ENCODE measurements around the gene POLE. TPM values are rescaled to one million over a fixed set of nuclear protein-coding genes. Genes with fewer than 3 reads are reported as not detected.
A peak's percentile ranks its signal among the peaks of the same experiment; 100 is the strongest.

POLE gene
- total RNA-seq, 2 experiments from 2014 or later, result 117 to 123 TPM

DNA sequence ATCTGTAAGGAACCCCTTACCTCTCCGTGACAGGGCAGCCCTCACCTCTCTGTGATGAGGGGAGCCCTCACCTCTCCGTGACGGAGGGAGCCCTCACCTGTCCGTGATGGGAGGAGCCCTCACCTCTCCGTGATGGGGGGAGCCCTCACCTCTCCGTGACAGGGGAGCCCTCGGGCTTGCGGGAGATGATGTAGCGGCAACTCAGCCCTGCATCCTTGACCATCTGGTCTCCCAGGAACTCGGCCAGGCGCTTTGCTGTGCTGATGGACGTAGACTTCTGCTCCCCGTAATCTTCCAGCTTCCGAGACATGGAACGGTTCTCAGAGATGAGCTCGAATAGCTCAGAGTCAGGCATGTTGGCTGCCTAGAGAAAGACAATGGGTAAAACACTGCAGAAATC lies 28.0 kb downstream of the POLE start:
- H3K4me1 Mint-ChIP-seq, result peaks cover 6% of the 10 kb centered on the region
- peaks cover 42% of the 10 kb centered on the region for H3K36me3 Mint-ChIP-seq
- H3K4me3 Mint-ChIP-seq, result no peak overlapping the region
- H3K9me3 Mint-ChIP-seq, result no peaks in the 10 kb centered on the region
- no peaks in the 10 kb centered on the region for H3K27me3 Mint-ChIP-seq
- DNase-seq, result no peak
- H3K27ac Mint-ChIP-seq, result no peak overlapping the region

DNA sequence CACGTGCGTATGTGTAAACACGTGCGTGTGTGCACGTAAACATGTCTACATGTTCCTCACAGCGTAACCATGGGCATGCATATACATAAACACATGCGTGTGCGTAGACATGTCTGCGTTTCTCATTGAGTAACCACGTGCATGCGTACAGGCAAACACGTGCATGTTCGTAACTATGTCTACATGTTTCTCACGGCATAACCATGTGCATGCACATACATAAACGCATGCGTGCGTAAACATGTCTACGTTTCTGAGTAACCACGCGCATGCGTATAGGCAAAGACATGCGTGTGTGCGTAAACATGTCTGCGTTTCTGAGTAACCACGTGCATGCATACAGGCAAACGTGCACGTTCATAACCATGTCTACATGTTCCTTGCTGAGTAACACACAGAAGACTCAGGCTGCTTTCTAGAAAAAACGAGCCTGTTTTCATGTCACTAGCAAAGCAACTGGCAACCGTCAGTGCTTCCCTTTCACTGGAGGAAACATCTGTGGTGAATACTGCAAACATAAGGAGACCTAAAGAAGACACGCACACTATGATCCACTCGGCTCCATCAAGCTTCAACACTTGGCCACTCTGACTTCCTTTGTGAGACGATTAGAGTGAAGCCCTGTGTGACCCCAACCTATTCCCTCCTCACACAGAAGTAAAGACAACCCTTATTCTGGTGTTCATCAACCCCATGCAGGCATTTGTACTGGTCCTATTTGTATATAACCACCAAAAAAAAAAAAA lies 28.8 kb downstream of the POLE start:
- H3K27me3 Mint-ChIP-seq, result no peaks in the 10 kb centered on the region
- H3K4me3 Mint-ChIP-seq, result no peak overlapping the region
- H3K27ac Mint-ChIP-seq, result no peak overlapping the region
- H3K4me1 Mint-ChIP-seq, result peaks cover 6% of the 10 kb centered on the region
- no peak for DNase-seq
- no peaks in the 10 kb centered on the region for H3K9me3 Mint-ChIP-seq
- peaks cover 44% of the 10 kb centered on the region for H3K36me3 Mint-ChIP-seq

DNA sequence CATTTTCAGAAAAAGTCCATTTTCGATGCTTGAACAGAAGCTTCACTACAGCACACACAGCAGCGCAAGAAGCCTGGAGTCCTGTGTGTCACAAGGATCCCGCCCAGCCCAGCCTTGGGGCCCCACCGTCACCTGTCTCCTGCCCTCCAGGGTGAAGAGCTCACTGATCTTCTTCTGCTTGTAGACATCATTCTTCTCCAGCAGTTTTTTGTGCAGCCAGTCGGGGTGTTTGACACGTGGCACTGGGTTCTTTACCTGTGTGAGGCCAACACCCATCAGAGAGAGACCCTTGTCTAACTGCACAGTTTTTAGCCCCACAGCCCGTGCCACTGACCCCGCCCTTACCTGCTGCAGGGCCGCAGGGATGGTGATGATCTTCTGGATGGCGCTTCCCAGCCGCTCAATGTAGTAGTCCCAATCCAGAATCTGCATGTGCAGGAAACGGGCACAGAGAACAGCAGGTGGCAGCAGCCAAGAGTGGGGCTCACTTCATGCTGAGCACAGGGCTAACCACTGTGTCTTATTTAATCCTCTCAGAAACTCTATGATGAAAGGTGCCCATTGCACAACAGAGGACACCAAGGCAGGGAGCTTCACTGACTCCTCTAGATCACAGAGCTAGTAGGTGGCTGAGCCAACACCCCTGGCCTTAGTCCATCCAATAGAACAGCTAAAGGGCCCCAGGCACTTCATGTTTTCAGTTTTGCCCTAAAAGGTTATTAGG lies 30.0 kb downstream of the POLE start:
- Mint-ChIP-seq H3K36me3 (peaks cover 38% of the 10 kb centered on the region), H3K4me1 (peaks cover 3% of the 10 kb centered on the region), H3K9me3 (no peaks in the 10 kb centered on the region), H3K27ac (no peak overlapping the region), H3K27me3 (no peaks in the 10 kb centered on the region), H3K4me3 (no peak overlapping the region)
- DNase-seq, result no peak

DNA sequence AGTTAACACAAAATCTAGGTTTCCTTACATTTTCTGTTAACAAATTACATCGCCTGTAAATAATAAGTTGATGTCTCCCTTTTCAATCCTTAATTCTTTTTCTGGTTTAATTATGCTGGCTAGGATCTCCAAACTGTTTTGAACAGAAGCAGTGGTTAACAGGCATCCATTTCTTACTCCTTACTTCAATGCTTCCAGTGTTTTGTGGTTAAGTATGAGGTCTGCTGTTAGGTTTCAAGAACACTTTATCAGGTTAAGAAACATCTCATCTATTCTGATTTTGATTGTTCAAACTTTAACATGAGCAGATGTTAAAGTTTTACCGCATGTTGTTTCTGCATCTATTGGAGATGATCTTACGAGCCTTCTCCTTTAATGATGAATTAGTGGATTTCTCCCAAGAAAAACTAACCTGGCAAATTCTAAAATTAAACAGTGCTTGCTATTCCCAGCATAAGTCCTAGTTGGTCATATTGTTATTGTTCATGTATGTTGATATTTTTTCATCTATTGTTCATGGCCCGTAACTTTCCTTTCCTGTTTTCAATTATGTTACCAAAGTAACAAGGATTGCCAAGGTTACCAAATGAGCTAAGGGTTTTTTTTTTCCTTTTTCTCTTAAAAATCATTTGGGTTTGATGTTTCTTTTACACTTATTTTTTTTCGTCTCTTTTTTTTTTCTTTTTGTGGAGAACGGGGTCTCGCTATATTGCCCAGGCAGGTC lies 33.4 kb downstream of the POLE start:
- H3K9me3 Mint-ChIP-seq, result no peaks in the 10 kb centered on the region
- no peak overlapping the region for H3K27ac Mint-ChIP-seq
- H3K36me3 Mint-ChIP-seq, result peaks cover 29% of the 10 kb centered on the region

DNA sequence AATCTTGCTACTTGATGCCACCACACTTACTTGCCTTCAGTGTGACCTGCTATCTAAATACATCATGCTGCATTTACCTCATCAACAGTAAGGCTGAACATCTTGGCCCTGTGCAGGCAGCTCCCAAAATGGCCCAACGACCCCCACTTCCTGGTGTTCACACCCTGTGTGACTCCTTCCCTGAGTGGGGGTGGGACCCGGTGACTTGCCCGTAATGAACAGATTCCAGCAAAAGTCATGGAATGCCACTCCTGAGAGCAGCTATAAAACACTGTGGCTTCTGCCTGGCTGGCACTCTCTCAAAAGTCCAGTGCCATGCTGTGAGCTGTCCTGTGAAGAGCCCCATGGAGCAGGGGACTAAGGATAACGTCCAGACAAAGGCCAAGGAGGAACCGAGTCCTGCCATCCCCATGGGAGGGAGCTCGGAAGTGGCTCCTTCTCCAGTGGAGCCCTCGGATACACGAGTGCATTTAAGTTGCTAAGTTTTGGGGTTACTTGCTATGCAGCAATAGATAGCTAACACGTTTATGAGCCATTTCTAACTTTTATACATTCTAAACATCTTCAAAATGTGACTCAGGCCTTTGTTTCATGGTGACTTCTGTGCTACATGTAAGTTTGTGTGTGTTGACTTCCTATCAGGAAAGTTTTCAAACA lies 35.6 kb downstream of the POLE start:
- no peaks in the 10 kb centered on the region for H3K4me1 Mint-ChIP-seq
- H3K27ac Mint-ChIP-seq, result no peak overlapping the region
- H3K36me3 Mint-ChIP-seq, result peaks cover 26% of the 10 kb centered on the region
- no peaks in the 10 kb centered on the region for H3K9me3 Mint-ChIP-seq
- no peaks in the 10 kb centered on the region for H3K27me3 Mint-ChIP-seq
- peak overlapping the region; percentile 2 for H3K4me3 Mint-ChIP-seq
- no peak for DNase-seq

More for the DNA sequence above, 33.4 kb downstream of the POLE start:
- H3K4me3 Mint-ChIP-seq, result no peak overlapping the region
- no peak for DNase-seq
- no peaks in the 10 kb centered on the region for H3K27me3 Mint-ChIP-seq
- H3K4me1 Mint-ChIP-seq, result no peaks in the 10 kb centered on the region

DNA sequence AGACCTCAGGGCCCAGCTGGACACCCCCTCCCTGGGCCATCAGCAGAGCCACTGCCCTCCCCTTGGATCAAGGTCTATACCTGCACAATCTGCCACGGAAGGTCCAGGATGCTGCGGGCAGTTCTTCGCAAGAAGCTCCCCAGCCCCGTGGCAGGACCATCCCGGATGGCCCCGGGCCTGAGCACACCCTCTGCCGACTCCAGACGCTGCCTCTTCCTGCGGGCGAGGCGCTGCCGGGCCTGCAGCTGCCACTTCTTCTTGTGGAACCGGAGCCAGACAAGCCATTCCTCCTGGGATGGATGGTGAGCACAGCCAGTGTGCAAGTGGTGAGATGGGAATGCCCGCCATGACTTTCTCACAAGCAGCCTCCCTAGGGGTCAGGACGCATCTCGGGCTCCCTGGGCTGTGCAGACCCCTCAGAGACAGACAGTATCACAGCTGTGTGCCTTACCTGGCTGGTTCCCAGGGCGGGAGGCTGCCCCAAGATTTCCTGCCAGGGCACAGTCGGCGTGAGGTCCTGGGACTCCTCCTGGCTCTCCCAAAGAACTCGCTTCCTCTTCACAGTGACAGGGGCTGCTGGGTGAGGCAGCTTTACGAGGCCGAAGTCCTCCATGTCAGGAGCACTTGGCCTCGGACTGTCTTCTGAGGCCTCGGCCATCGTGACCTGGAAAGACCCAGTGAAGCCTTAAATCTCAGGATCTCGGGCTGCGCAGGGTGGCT lies 37.8 kb downstream of the POLE start:
- Mint-ChIP-seq H3K27me3 (no peaks in the 10 kb centered on the region), H3K9me3 (no peaks in the 10 kb centered on the region), H3K4me3 (no peak overlapping the region), H3K36me3 (peaks cover 26% of the 10 kb centered on the region), H3K4me1 (peaks cover 3% of the 10 kb centered on the region), H3K27ac (no peak overlapping the region)
- no peak for DNase-seq

DNA sequence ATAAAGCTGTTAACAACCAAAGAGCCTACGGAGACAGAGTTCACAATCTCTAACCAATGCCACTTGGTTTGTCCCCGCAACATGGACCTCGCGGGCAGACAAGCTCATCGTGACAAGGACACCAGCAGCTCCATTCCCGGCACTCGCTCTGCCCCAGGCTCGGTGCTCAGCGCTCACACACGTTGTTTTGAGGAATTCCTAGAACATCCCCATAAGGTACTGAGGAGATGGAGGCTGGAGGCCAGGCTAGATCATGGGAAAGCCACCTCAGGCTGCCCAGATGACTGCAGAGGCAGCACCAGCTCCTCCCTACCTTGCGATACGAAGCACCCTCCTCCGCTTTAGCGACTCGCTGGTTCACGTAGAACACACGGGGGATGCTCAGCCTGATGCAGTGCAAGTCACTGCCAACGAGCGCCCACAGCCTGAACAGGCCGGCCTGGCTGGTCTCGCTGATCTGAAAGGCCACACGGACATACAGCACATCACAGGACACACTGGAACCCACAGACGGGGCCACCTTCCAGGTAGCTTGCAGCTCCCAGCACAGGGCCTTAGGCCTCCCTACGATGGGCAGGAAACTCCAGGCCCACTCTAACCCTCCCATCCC lies 38.4 kb downstream of the POLE start:
- H3K4me1 Mint-ChIP-seq, result peaks cover 3% of the 10 kb centered on the region
- H3K9me3 Mint-ChIP-seq, result no peaks in the 10 kb centered on the region
- H3K36me3 Mint-ChIP-seq, result peaks cover 22% of the 10 kb centered on the region

DNA sequence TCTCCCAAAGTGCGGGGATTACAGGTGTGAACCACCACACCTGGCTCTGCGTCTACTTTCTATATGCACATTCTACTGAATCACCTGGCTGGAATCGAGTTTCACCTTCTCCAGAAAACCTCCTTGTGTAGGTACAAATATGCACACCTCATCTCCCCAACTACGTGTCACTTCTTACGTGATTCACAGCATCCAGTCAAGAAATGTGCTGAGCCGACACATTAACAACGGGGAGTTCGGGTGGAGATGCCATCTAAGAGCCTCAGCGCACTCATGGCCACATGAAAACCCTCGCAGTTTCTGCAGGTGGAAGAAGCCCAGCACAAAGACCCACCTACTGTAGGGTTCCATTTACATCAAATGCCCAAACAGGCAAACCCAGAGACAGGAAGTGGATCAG lies 39.3 kb downstream of the POLE start:
- no peaks in the 10 kb centered on the region for H3K9me3 Mint-ChIP-seq
- peaks cover 3% of the 10 kb centered on the region for H3K4me1 Mint-ChIP-seq
- no peak overlapping the region for H3K4me3 Mint-ChIP-seq
- DNase-seq, result no peak
- no peak overlapping the region for H3K27ac Mint-ChIP-seq
- no peaks in the 10 kb centered on the region for H3K27me3 Mint-ChIP-seq
- H3K36me3 Mint-ChIP-seq, result peaks cover 23% of the 10 kb centered on the region

More for the DNA sequence above, 38.4 kb downstream of the POLE start:
- DNase-seq, result no peak
- Mint-ChIP-seq H3K27me3 (no peaks in the 10 kb centered on the region), H3K27ac (no peak overlapping the region), H3K4me3 (no peak overlapping the region)

DNA sequence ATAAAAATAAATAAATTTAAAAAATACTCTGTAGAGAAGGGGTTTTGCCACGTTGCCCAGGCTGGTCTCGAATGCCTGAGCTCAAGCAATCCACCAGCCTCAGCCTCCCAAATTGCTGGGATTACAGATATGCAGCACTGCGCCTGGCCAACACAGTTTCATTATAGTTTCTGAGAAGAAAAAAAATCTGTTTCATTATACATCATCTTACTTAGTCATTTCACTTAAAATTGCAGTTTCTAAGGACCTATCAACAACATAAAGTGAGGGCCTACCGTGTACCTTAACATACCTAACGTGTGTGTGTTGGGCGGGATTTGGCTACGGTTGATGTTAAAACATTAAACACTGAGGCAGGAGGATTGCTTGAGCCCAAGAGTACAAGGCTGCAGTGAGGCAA lies 40.3 kb downstream of the POLE start:
- no peak for DNase-seq
- Mint-ChIP-seq H3K9me3 (no peaks in the 10 kb centered on the region), H3K27ac (no peak overlapping the region), H3K27me3 (no peaks in the 10 kb centered on the region), H3K4me3 (no peak overlapping the region), H3K4me1 (peaks cover 3% of the 10 kb centered on the region), H3K36me3 (peaks cover 19% of the 10 kb centered on the region)

DNA sequence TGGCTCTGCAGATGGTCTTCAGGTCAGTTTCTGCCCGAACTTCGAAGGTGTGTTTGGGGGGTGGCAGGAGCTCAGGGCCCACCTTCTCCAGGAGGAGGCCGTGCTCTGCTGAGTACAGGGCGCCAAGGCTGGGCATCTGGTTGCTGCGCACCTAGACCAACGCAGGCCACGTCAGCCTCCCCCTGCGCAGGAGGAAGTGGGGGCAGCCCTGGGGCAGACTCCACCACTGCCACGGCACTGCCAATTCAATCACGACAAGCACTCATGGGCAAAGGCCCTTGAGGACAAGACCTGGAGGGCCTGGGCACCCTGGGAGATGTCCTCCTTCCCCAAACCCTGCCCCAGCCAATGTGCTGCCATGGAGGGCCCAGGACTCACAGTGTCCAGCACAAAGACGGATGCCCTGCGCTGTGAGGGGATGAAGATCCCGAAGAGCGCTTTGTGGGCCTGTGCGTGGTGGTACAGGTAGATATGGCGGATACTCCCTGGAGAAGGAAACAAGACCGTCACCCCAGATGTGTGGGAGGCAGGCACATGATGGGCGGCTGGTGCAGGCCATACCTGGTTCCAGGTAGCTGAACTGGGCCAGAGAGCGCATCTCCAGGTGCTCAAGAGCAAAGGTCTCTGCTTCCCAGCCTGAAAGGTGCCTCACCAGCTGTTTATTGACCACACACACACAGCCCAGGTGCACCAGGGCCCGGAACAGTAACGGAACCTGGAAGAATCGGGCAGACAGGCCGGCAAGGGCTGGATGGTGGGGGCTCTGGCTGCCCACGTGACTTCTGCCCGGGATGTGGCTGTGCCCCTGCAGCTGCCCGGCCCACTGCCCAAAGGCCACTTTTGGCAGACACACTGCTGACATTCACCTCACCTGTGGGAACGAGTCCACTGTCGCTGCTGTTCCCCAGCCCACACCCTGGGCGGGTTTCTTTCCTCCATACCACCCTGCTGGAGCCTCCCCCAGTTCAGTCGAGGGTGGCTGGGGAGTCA lies 44.0 kb downstream of the POLE start:
- Mint-ChIP-seq H3K36me3 (peaks cover 41% of the 10 kb centered on the region), H3K4me3 (no peak overlapping the region), H3K27me3 (no peaks in the 10 kb centered on the region), H3K4me1 (peaks cover 3% of the 10 kb centered on the region), H3K27ac (no peak overlapping the region), H3K9me3 (no peaks in the 10 kb centered on the region)
- no peak for DNase-seq

DNA sequence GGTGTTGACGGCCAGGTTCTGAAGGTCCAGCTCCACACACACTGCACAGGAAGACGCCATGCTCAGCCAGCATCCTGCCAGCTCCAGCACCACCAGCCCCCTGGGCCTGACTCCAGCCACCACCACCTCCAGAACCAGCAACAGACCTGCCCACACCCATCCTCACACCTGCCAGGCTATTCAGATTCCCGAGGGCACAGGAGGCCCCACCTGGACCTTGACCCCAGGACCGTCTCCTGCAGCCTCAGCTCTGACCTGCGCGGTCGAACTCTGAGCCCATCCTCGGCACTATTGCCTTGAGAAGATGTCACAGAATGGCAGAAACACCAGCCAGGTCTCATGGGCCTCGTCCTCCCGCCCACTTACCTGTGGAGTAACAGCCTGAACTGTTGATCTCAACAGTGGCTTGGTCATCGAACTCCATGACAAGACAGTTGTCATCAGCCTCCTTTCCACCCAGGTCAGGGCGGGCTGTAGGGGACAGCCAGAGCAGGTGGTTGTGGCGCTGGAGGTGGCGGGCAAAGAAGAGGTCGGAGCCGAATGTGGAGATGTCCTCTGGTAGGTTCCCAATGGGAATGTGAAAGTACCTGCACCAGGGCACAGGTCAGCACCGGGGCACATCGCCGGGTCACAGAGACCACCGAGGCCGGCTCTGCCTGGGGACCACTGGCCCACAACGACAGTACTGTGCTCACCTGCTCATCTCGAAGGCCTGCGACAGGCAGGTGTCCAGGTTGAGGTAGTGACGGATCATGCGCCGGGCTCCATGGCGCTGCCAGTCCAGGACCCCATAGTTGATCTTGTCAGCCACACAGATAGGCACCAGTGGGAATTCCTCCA lies 45.1 kb downstream of the POLE start:
- Mint-ChIP-seq H3K4me3 (no peak overlapping the region), H3K9me3 (no peaks in the 10 kb centered on the region), H3K4me1 (peaks cover 3% of the 10 kb centered on the region), H3K27me3 (no peaks in the 10 kb centered on the region), H3K36me3 (peaks cover 36% of the 10 kb centered on the region), H3K27ac (no peak overlapping the region)
- DNase-seq, result no peak

DNA sequence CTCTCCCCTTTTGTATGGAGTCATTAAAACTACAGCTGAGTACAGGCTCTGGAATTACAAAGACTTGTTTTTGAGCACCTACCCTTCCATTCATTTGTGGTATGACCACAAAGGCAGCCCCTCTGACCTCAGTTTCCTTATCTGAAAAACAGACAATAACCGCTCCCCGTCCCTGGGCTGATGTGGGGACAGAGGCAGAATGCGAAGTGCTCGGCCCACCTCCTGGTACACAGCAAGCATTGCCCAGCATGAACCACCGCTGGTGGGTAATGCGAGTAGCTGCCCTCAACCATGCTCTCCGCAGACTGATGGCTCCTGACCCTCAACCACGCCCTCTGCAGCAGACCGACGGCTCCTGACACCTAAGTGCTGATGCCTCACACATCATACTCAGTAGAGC lies 46.2 kb downstream of the POLE start:
- Mint-ChIP-seq H3K27ac (no peak overlapping the region), H3K4me3 (no peak overlapping the region), H3K36me3 (peaks cover 31% of the 10 kb centered on the region), H3K27me3 (no peaks in the 10 kb centered on the region), H3K4me1 (peaks cover 2% of the 10 kb centered on the region), H3K9me3 (no peaks in the 10 kb centered on the region)
- no peak for DNase-seq

Data from activated naive CD8-positive, alpha-beta T cell treated with anti-CD3 and anti-CD28 coated beads for 36 hours (primary cell).